Inflammatory macrophage (primary cell): ENCODE measurements around the gene PDX1.
"Not testable (repeated sequence)": the region's sequence is repeated elsewhere in the genome, so short reads cannot be mapped to it uniquely, and the experiment has no call there.

Experiments
- DNase-seq, 2 donors: peaks; one replicate each; pipeline ENCODE4 v3.0.0-alpha.2; 2020 to 2022

The PDX1 gene

DNA sequence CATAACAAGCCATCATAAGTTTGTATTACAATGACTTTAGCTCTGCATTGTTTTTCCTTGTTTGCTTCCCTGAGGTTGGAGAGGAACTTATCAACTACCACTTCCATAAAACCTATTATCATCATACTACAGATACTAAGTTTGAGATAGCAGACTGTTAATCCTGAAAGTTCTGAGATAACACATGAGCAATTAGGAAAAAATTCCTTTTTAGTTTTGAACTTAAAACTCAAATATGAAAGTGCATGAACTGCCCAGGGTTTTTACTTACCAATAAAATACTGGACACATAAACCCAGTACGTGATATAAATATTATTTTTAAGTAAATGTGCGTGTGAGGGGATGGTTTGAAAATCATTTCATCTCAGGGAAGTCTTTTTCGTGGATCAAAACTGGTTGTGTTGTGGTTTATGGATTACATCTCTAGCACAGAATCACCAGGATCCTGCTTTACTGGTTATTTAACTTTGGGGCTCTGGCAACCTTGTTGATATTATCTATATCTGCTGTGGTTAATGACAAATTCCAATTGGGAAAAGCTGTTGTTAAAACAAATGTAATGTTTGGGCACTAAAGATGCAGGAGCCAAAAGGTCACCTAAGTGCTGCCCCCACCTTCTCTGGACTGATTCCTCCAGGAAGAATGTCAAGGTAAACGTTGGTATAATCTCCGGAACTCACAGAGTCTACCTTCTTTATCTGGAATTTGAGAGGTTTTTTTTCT, 36.9 kb downstream of the PDX1 start:
- no peak for DNase-seq

GRCh38 chr13:27959976-27960361, 40.2 kb downstream of the PDX1 start:
- no peak for DNase-seq

DNA sequence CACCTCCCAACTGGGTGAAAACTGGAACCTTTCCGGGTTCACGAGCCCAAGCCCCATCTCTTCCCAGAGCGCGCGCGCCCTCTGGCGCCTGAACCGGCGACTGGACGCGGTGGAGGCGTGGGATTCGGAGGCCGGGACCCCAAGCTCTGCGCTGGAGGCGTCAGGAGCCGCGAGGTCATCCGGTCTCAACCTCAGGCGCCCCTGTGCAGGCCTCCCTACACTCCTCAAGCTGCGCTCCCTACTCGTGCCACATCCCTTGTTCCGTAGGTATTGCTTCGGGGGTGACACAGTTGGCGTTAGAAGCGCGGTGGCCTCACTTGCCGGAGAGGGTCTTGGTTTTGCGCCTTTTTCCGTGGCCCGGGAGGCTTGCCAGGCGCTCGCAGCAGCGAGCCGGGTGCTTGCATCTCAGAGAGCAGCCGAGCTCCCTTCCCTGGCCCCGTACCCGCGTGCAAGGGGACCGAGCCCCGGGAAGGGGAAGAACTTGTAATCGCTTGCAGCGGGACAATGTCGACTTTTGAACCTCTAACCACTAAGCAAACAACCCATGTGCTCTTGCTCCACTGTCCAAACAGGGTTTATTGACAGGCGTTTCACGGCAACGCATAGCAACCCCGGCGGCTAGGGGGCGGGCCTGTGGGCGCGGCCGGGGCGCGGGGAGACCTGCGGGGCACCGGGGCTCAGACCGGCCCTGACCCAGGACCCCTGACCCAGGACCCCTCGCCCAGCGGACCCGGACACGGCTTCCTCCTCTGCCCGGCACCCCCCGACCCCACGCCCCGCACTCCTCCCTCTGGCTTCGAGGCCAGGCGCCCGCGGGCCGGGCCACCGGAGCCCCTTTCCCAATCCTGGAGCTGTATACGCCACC, 40.8 kb downstream of the PDX1 start:
- DNase-seq: peak; percentile 39 to 47

GRCh38 chr13:27961227-27962085, 41.7 kb downstream of the PDX1 start:
- DNase-seq: no peak

GRCh38 chr13:27962128-27962841, 42.5 kb downstream of the PDX1 start:
- no peak for DNase-seq

GRCh38 chr13:27962982-27963381, 43.2 kb downstream of the PDX1 start:
- no peak for DNase-seq

GRCh38 chr13:27963491-27963890, 43.7 kb downstream of the PDX1 start:
- no peak for DNase-seq

DNA sequence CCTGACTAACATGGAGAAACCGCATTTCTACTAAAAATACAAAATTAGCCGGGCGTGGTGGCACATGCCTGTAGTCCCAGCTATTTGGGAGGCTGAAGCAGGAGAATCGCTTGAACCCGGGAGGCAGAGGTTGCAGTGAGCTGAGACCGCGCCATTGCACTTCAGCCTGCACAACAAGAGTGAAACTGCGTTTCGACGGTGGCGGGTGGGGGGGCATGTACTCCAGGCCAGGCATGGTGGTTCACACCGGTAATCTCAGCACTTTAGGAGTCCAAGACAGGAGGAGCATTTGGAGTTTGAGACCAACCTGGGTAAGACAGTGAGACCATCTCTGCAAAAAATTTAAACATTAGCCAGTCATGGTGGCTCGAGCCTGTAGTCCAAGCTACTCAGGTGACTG, 44.4 kb downstream of the PDX1 start:
- DNase-seq: not testable (repeated sequence)

GRCh38 chr13:27964741-27965323, 45.0 kb downstream of the PDX1 start:
- DNase-seq: no peak

DNA sequence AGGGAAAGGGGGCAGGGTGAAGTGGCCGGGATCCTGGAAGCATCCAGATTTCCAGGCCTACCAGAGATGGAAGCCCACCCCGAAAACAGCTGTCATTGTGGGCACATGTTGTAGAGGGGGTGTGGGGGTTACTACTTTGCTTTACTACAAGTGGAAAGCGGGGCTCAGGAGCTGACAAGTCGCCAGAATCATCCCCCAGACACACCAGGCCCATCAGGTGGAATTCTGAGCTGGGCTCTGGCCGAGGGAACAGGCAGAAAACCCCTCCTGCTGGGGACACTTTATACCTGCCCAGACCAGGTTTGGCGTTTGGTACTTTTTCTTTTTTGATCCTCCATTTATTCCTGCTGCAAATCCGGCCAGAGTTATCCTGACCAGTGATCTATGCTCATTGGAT, 45.5 kb downstream of the PDX1 start:
- no peak for DNase-seq

- no peak for DNase-seq
Observed at GRCh38 chr13:27965740-27966640, 46.2 kb downstream of the PDX1 start.

GRCh38 chr13:27966641-27967202, 46.9 kb downstream of the PDX1 start:
- no peak for DNase-seq

- DNase-seq: peak; percentile 20 to 21
Observed at GRCh38 chr13:27967203-27967735, 47.5 kb downstream of the PDX1 start.

- no peak for DNase-seq
Observed at GRCh38 chr13:27967736-27968315, 48.0 kb downstream of the PDX1 start.

DNA sequence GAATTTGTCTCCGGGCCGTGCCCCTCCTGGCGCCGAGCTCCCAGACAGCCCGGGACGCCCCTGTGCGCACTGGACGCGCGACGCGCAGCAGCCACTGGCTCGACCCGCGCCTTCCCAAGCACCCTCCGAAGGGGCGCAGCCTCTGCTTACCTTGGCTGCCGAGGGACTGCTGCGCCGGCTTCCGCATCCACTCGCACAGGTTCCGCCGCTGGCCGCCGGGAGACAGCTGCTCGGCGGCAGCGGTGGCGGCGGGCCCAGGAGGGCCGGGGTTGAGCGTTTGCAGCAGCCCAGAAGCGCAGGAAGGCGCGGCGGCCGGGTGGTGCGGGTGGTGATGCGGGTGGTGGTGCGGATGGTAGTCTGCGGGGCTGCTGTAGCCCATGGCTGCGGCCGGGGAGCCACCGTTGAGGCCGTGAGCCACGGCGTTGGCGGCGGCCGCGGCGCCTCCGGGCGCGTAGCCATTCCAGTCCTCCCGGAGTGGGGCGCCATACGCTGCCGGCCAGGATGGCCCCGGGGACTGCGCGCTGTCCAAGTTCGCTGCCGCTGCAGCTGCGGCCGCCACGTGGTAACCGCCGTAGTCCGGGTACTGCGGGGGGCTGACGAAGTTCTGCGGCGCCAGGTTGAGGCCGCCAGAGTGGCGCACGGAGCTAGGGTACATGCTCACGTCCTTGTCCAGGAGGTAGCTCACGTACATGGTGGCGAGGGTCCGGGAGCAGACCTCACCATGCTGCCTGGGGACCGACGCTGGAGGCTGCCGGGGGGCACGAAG, 48.7 kb downstream of the PDX1 start:
- no peak for DNase-seq

DNA sequence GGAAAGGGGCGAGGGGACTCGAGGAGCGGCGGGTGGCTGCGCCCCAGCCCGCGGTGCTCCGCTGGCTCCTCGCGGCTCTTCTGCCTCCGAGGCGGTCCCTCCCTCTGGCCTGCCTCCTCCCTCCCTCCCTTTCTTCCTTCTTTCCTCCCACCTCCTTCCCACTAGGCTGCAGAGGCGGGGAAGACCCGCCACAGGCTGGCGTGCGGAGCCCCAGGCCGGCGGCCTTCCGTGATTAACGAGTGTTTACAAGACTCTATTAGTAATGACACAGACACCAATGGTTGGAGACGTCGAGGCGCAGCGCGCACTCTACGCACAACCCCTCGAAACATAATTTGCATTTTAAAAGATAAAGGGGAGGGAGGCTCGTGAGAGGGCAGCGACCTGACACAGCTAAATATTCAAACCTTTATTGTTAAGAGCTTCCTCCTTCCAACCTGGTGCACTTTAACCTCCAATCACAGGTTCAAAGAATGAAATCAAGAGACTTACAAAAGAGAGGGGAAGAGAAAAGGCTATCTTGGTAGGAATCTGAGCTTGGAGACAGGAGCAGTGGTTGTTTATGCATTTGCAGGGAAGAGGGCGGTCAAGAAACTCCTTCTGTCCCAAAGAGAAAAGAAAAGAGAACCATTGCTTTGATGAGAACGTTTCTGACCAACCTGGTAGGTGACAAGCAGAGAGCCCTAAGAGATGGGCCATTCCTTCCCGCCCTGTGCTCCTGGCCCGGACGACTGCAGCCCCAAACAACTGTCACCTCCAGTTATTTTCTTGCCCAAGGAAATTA, 49.5 kb downstream of the PDX1 start, which contains the start of gene CDX2:
Gene CDX2, minus strand, starts transcription at position 234 of the 784 bp plus-strand sequence. CDS start 309 bp downstream, outside the sequence.
- no peak for DNase-seq

GRCh38 chr13:27969866-27970229, 50.0 kb downstream of the PDX1 start:
- no peak for DNase-seq
